DMS53 (cell line): ENCODE results near the gene SMIM1.

Experiments
- DNase-seq: peaks from one replicate; lab custom pipeline; 2025; lab: John Stamatoyannopoulos, UW

SMIM1 gene

DNA sequence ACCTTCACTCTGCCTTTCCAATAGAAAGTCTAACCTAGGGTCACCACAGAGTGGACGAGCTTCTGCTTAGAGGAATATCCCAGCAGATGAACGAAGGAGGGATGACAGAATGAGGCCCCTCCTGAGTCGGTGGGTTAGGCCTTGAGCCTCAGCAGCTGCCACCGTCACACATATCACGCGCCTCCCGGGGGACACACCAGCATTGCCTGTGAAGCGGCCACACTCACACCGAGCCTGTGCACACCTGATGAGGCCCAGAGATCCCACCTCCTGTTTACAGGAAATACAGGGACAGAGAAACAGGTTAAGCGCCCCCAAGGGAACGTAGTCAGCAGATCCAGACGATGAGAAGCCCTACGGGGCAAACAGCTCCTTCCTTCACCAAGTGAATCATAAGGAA is 48.9 kb downstream of the SMIM1 start:
- no peak for DNase-seq

GRCh38 chr1:3821908-3822307 is 49.4 kb downstream of the SMIM1 start:
- DNase-seq = no peak

GRCh38 chr1:3822421-3822820 is 49.9 kb downstream of the SMIM1 start:
- no peak for DNase-seq

- no peak for DNase-seq
Measured at GRCh38 chr1:3824650-3825049, 52.1 kb downstream of the SMIM1 start.

DNA sequence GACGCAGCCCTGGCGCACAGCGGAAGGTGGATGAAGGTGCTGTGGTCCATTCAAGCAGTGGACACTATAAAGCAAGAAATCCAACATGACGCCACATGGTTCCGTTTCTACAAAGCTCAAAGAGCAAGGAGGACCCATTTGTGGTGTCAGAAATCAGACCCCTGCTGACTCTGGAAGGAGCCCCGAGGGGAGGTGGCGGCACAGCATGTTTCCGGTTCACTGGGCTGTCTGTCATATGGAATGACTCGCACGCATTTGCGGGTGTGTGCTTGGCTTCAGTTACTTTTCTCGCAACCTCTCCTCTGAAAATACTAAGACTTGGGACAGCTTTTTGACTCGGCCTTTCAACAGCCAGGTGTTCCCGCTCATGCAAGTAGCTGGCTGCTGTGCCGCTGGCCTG is 52.8 kb downstream of the SMIM1 start:
- DNase-seq = no peak
